OCI-LY1 (cell line): ENCODE results near the gene MGRN1.

ENCODE experiments used
- CTCF ChIP-seq: fragments of 200-600 bp; sonication (generic), shearing (Covaris generic); IDR thresholded peaks from 2 replicates; pipeline ENCODE4 v1.5.1; 2017; ENCODE audit warnings: mild to moderate bottlenecking, antibody characterized with exemption, low read length, moderate library complexity, mixed read lengths
- EZH2 ChIP-seq: fragments of 200-600 bp; sonication (generic), shearing (Covaris generic); IDR thresholded peaks from 2 replicates; pipeline ENCODE4 v1.8.0; 2017; ENCODE audit warnings: borderline replicate concordance, mixed run types, mild to moderate bottlenecking, antibody characterized with exemption, low read length, moderate library complexity, mixed read lengths

GRCh38 chr16:4641306-4641687 is 16.7 kb downstream of the MGRN1 start:
- TF ChIP-seq CTCF (no peak), EZH2 (no peak)
